HCT116 (cell line): ENCODE data around the gene IST1.

Experiments
- ELF1 ChIP-seq: IDR thresholded peaks from 2 replicates; pipeline ENCODE4 v1.6.1; 2012; ENCODE audit warnings: low read depth, borderline replicate concordance
- YY1 ChIP-seq: IDR thresholded peaks from 2 replicates; pipeline ENCODE4 v1.6.1; 2011; ENCODE audit warnings: low read length, low read depth, moderate library complexity, mild to moderate bottlenecking; ENCODE audit not compliant: insufficient replicate concordance; ENCODE audit errors: extremely low read depth
- TF ChIP-seq, protein P1 (sequence below): IDR thresholded peaks from 2 replicates; pipeline ENCODE4 v1.6.1; 2012; ENCODE audit warnings: low read depth
- TF ChIP-seq, protein P2 (sequence below), 3 experiments: fragments of 200-600 bp in 1 of 3; sonication (generic) in 1 of 3; IDR thresholded peaks in 2 of 3; conservative IDR thresholded peaks in 1 of 3; 2 replicates each; pipeline ENCODE4 v1.5.1; 2012 to 2017; ENCODE audit warnings: low read depth in 2 of 3, low read length in 2 of 3, antibody characterized with exemption in 1 of 3, borderline replicate concordance in 1 of 3, control low read depth in 1 of 3, mild to moderate bottlenecking in 1 of 3, mixed read lengths in 1 of 3, mixed run types in 1 of 3, moderate library complexity in 1 of 3; ENCODE audit not compliant: insufficient read depth in 1 of 3

DNA sequence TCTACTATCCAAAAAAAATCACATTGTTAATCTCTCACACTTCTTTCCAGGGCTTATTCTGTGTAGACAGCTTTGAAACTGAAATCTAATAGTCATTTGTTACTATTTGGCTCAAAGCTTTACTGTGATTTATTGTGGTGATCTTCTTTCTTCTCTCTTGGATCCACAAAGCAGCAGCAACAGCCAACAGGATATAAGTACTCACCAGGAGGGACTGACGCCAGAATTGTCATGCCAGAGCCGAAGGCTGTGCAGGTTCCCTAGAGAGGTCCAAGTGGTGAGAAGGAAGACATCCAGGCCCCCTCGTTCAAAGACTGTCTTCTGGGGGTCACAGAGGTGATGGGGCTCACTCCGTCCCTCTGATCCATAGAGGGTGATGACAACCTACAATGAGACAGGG is 71.6 kb downstream of the IST1 start:
- TF ChIP-seq, protein P1, sequence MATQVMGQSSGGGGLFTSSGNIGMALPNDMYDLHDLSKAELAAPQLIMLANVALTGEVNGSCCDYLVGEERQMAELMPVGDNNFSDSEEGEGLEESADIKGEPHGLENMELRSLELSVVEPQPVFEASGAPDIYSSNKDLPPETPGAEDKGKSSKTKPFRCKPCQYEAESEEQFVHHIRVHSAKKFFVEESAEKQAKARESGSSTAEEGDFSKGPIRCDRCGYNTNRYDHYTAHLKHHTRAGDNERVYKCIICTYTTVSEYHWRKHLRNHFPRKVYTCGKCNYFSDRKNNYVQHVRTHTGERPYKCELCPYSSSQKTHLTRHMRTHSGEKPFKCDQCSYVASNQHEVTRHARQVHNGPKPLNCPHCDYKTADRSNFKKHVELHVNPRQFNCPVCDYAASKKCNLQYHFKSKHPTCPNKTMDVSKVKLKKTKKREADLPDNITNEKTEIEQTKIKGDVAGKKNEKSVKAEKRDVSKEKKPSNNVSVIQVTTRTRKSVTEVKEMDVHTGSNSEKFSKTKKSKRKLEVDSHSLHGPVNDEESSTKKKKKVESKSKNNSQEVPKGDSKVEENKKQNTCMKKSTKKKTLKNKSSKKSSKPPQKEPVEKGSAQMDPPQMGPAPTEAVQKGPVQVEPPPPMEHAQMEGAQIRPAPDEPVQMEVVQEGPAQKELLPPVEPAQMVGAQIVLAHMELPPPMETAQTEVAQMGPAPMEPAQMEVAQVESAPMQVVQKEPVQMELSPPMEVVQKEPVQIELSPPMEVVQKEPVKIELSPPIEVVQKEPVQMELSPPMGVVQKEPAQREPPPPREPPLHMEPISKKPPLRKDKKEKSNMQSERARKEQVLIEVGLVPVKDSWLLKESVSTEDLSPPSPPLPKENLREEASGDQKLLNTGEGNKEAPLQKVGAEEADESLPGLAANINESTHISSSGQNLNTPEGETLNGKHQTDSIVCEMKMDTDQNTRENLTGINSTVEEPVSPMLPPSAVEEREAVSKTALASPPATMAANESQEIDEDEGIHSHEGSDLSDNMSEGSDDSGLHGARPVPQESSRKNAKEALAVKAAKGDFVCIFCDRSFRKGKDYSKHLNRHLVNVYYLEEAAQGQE = no peak
- TF ChIP-seq, protein P2, sequence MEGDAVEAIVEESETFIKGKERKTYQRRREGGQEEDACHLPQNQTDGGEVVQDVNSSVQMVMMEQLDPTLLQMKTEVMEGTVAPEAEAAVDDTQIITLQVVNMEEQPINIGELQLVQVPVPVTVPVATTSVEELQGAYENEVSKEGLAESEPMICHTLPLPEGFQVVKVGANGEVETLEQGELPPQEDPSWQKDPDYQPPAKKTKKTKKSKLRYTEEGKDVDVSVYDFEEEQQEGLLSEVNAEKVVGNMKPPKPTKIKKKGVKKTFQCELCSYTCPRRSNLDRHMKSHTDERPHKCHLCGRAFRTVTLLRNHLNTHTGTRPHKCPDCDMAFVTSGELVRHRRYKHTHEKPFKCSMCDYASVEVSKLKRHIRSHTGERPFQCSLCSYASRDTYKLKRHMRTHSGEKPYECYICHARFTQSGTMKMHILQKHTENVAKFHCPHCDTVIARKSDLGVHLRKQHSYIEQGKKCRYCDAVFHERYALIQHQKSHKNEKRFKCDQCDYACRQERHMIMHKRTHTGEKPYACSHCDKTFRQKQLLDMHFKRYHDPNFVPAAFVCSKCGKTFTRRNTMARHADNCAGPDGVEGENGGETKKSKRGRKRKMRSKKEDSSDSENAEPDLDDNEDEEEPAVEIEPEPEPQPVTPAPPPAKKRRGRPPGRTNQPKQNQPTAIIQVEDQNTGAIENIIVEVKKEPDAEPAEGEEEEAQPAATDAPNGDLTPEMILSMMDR (IDR thresholded peaks at IDR 0.05 in 2 of 3, conservative IDR thresholded peaks at IDR 0.05 in 1 of 3; ENCODE audit: borderline replicate concordance in 1 of 3, insufficient read depth in 1 of 3, low read depth in 2 of 3, low read length in 2 of 3) = no peak
- no peak for TF ChIP-seq YY1
- no peak for TF ChIP-seq ELF1
